HepG2 (cell line): Measurements from ENCODE around the gene ETF1. TPM values are rescaled to one million over a fixed set of nuclear protein-coding genes. Genes with fewer than 3 reads are reported as not detected.

Experiments
- BRF2 ChIP-seq: sonication (generic); formaldehyde crosslinking; IDR thresholded peaks from 2 replicates; pipeline ENCODE4 v1.8.1; 2022; ENCODE audit warnings: mild to moderate bottlenecking, missing genetic modification reagents
- CAMTA2 ChIP-seq: sonication (generic); formaldehyde crosslinking; IDR thresholded peaks from 2 replicates; pipeline ENCODE4 v1.4.0; 2020; ENCODE audit warnings: mild to moderate bottlenecking, missing genetic modification reagents, borderline replicate concordance
- CREM ChIP-seq, 2 experiments: sonication (generic) in 1 of 2; formaldehyde crosslinking in 1 of 2; IDR thresholded peaks; 2 replicates each; pipeline versions ENCODE4 v1.4.0 to v1.6.1; 2016 to 2020; ENCODE audit warnings: antibody characterized with exemption in 1 of 2, mild to moderate bottlenecking in 1 of 2, missing genetic modification reagents in 1 of 2
- FOXP4 ChIP-seq: sonication (generic); formaldehyde crosslinking; IDR thresholded peaks from 2 replicates; pipeline ENCODE4 v1.4.0; 2020; ENCODE audit warnings: missing genetic modification reagents
- HNF1A ChIP-seq, 2 experiments: sonication (generic) in 1 of 2; formaldehyde crosslinking in 1 of 2; IDR thresholded peaks; 2 replicates each; pipeline versions ENCODE4 v1.4.0 to v1.6.1; 2016 to 2020; ENCODE audit warnings: borderline replicate concordance in 1 of 2, low read depth in 1 of 2, mild to moderate bottlenecking in 1 of 2, missing genetic modification reagents in 1 of 2
- HNF1B ChIP-seq: sonication (generic); formaldehyde crosslinking; IDR thresholded peaks from 2 replicates; pipeline ENCODE4 v1.5.1; 2020; ENCODE audit warnings: mild to moderate bottlenecking, moderate library complexity, missing genetic modification reagents
- KDM1A ChIP-seq: IDR thresholded peaks from 2 replicates; pipeline ENCODE4 v1.6.1; 2016; ENCODE audit warnings: missing compliant biosample characterization
- MTF1 ChIP-seq: sonication (generic); formaldehyde crosslinking; IDR thresholded peaks from 2 replicates; pipeline ENCODE4 v1.5.0; 2020; ENCODE audit warnings: missing genetic modification reagents
- NFYC ChIP-seq: IDR thresholded peaks from 2 replicates; pipeline ENCODE4 v1.6.1; 2016; ENCODE audit warnings: missing genetic modification reagents, missing compliant biosample characterization
- RAD51 ChIP-seq: fragments of 450-650 bp; IDR thresholded peaks from 2 replicates; pipeline ENCODE4 v1.6.1; 2016; ENCODE audit warnings: borderline replicate concordance
- SALL2 ChIP-seq: sonication (generic); formaldehyde crosslinking; IDR thresholded peaks from 2 replicates; pipeline ENCODE4 v1.8.1; 2023; ENCODE audit warnings: mild to moderate bottlenecking, missing genetic modification reagents, inconsistent platforms
- TEAD2 ChIP-seq: sonication (generic); formaldehyde crosslinking; IDR thresholded peaks from 2 replicates; pipeline ENCODE4 v1.9.0; 2021; ENCODE audit warnings: missing genetic modification reagents
- ZC3H4 ChIP-seq: sonication (generic); formaldehyde crosslinking; IDR thresholded peaks from 2 replicates; pipeline ENCODE4 v1.4.0; 2020; ENCODE audit warnings: missing genetic modification reagents, borderline replicate concordance
- ZNF143 ChIP-seq: sonication (generic); formaldehyde crosslinking; IDR thresholded peaks from 2 replicates; pipeline ENCODE4 v1.4.0; 2020; ENCODE audit warnings: missing genetic modification reagents
- ZNF207 ChIP-seq: fragments of 450-650 bp; IDR thresholded peaks from 2 replicates; pipeline ENCODE4 v1.6.1; 2016; ENCODE audit warnings: antibody characterized with exemption, borderline replicate concordance
- ZNF777 ChIP-seq: sonication (generic); formaldehyde crosslinking; IDR thresholded peaks from 2 replicates; pipeline ENCODE4 v1.4.0; 2020; ENCODE audit warnings: missing genetic modification reagents
- ZSCAN21 ChIP-seq: sonication (generic); formaldehyde crosslinking; IDR thresholded peaks from 2 replicates; pipeline ENCODE4 v1.8.0; 2022; ENCODE audit warnings: mild to moderate bottlenecking, missing genetic modification reagents, moderate library complexity, borderline replicate concordance
- polyA plus RNA-seq, 8 experiments: library from polyadenylated mRNA; depleted of rRNA in 3 of 8; stranded (reverse) in 7 of 8; unstranded in 1 of 8; fragments of >200 nt; fragmentation: Illumina TruSeq in 4 of 8; extraction: Trizol in 4 of 8; gene quantifications; 2 replicates each; pipeline versions ENCODE4 v1.2.1 to v1.2.3, GENCODE V29; 2011 to 2016; ENCODE audit warnings: low read depth in 4 of 8, missing spikeins in 1 of 8, mixed read lengths in 1 of 8; ENCODE audit not compliant: insufficient read depth in 1 of 8
- total RNA-seq, 5 experiments: library from RNA; depleted of rRNA; stranded (reverse); fragments of >200 nt; fragmentation: Illumina TruSeq; extraction: Trizol; gene quantifications; 2 replicates each; pipeline ENCODE4 v1.2.3, GENCODE V29; 2016; ENCODE audit warnings: low read depth in 1 of 5

Gene ETF1
- total and polyA plus RNA-seq, 2 of the 13 experiments (the other 11 are each of a cell fraction or from before 2014, with no cell fraction given): 52.1 to 184 TPM

GRCh38 chr5:138575194-138576015 lies 32.4 kb upstream of the ETF1 start, which contains the start of gene HSPA9 (continued):
- peak; percentile 75 for TF ChIP-seq HNF1B (CRISPR knock-in tag)
- peak; percentile 85 for TF ChIP-seq CREM (IDR thresholded peaks at IDR 0.05)
- no peak for TF ChIP-seq CREM (CRISPR knock-in tag; IDR thresholded peaks at IDR 0.05)
- TF ChIP-seq BRF2 (CRISPR knock-in tag): peak; percentile 22; the same call in 1 of the 2 replicates
- peak; percentile 70; the same call in 1 of the 2 replicates for TF ChIP-seq MTF1 (CRISPR knock-in tag)
- TF ChIP-seq ZNF143 (CRISPR knock-in tag): no peak; the same call in 1 of the 2 replicates
- no peak for TF ChIP-seq KDM1A
- no peak for TF ChIP-seq ZNF207
- peak; percentile 65 for TF ChIP-seq FOXP4 (CRISPR knock-in tag)
- TF ChIP-seq RAD51: peak; percentile 45; the same call in 1 of the 2 replicates
- peak; percentile 37; the same call in 1 of the 2 replicates for TF ChIP-seq CAMTA2 (CRISPR knock-in tag)
- no peak for TF ChIP-seq TEAD2 (CRISPR knock-in tag)
- TF ChIP-seq ZSCAN21 (CRISPR knock-in tag): no peak
- TF ChIP-seq NFYC: peak; percentile 18
- peak; percentile 85 for TF ChIP-seq SALL2 (CRISPR knock-in tag)
- 0 out of 2 replicates have a peak, but pooled peaks have one; percentile 15 for TF ChIP-seq HNF1A (IDR thresholded peaks at IDR 0.05; ENCODE audit: low read depth)
- TF ChIP-seq HNF1A (CRISPR knock-in tag; IDR thresholded peaks at IDR 0.05; ENCODE audit: borderline replicate concordance): 0 out of 2 replicates have a peak, but pooled peaks have one; percentile 42
- peak; percentile 85 for TF ChIP-seq ZNF777 (CRISPR knock-in tag)
- peak; percentile 62; the same call in 1 of the 2 replicates for TF ChIP-seq ZC3H4
